ENCODE results near the gene EDA.
A peak's percentile ranks its signal among the peaks of the same experiment; 100 is the strongest.

The EDA gene

DNA sequence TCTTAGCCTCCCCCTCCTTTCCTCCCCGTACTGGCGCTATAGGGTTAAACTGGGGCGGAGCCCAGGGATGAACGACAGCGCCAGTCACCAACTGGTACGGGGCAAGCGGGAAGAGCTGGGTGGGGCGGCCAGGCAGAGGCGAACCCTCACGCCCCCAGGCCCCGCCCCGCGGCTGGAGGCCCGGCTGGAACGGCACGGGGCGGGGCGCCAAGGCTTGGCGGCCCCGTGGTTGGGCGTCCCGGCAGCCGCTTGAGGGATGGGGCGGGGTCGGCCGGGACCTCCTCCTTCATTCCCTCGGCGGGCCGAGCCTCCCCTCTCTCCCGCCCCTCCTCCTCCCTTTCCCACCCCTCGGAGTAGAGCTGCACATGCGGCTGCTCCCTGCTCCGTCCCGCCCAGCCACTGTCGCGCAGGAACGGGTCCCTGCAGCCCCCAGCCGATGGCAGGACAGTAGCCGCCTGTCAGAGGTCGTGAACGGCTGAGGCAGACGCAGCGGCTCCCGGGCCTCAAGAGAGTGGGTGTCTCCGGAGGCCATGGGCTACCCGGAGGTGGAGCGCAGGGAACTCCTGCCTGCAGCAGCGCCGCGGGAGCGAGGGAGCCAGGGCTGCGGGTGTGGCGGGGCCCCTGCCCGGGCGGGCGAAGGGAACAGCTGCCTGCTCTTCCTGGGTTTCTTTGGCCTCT, at the start of gene EDA:
TSS of gene EDA (plus strand) at position 335 of the 678 bp plus-strand sequence.
- TF ChIP-seq MAX (IDR thresholded peaks at IDR 0.05), result peak; percentile 70
- no peak for TF ChIP-seq YY1 (IDR thresholded peaks at IDR 0.05; ENCODE audit: low read depth)

DNA sequence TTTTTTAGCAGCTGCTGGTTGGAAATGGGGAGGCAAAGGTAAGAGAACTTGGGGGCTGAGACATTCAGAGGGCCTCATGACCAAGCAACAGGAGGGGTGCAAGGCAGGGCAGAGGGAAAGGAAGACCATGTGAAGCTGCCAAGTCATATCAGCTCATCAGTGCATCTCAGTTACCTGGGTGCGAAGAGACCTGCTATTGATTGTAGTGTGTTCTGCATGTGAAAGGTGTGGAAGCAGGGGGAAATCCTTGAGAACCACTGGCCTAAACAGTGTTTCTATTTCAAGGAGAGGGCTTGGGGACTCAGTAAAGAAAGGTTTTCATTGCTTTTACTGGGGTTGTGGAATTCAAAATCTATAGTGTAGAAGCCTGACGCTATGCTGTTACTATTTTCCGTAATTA, 47.1 kb upstream of the EDA start:
- no peak for TF ChIP-seq NFIC (IDR thresholded peaks at IDR 0.05)
- no peak for TF ChIP-seq TEAD4 (IDR thresholded peaks at IDR 0.05)
- TF ChIP-seq MAX (IDR thresholded peaks at IDR 0.05), result no peak
- no peak for TF ChIP-seq YY1 (IDR thresholded peaks at IDR 0.05; ENCODE audit: low read depth)
- TF ChIP-seq CEBPB (IDR thresholded peaks at IDR 0.05), result no peak
- no peak for TF ChIP-seq TAF1 (IDR thresholded peaks at IDR 0.05; ENCODE audit: low read depth)
- TF ChIP-seq, protein P1, sequence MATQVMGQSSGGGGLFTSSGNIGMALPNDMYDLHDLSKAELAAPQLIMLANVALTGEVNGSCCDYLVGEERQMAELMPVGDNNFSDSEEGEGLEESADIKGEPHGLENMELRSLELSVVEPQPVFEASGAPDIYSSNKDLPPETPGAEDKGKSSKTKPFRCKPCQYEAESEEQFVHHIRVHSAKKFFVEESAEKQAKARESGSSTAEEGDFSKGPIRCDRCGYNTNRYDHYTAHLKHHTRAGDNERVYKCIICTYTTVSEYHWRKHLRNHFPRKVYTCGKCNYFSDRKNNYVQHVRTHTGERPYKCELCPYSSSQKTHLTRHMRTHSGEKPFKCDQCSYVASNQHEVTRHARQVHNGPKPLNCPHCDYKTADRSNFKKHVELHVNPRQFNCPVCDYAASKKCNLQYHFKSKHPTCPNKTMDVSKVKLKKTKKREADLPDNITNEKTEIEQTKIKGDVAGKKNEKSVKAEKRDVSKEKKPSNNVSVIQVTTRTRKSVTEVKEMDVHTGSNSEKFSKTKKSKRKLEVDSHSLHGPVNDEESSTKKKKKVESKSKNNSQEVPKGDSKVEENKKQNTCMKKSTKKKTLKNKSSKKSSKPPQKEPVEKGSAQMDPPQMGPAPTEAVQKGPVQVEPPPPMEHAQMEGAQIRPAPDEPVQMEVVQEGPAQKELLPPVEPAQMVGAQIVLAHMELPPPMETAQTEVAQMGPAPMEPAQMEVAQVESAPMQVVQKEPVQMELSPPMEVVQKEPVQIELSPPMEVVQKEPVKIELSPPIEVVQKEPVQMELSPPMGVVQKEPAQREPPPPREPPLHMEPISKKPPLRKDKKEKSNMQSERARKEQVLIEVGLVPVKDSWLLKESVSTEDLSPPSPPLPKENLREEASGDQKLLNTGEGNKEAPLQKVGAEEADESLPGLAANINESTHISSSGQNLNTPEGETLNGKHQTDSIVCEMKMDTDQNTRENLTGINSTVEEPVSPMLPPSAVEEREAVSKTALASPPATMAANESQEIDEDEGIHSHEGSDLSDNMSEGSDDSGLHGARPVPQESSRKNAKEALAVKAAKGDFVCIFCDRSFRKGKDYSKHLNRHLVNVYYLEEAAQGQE (IDR thresholded peaks at IDR 0.05; ENCODE audit: low read depth), result no peak
- TF ChIP-seq TCF12 (IDR thresholded peaks at IDR 0.05; ENCODE audit: low read depth), result no peak
- TF ChIP-seq CREB1 (IDR thresholded peaks at IDR 0.05; ENCODE audit: low read depth), result no peak
- TF ChIP-seq ZBTB7A (IDR thresholded peaks at IDR 0.05; ENCODE audit: low read depth), result no peak
- TF ChIP-seq, protein P2, sequence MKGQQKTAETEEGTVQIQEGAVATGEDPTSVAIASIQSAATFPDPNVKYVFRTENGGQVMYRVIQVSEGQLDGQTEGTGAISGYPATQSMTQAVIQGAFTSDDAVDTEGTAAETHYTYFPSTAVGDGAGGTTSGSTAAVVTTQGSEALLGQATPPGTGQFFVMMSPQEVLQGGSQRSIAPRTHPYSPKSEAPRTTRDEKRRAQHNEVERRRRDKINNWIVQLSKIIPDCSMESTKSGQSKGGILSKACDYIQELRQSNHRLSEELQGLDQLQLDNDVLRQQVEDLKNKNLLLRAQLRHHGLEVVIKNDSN (IDR thresholded peaks at IDR 0.05), result no peak
- TF ChIP-seq FOXM1 (IDR thresholded peaks at IDR 0.05; ENCODE audit: borderline replicate concordance, low read depth), result no peak
- TF ChIP-seq RAD21 (IDR thresholded peaks at IDR 0.05; ENCODE audit: low read depth), result no peak
- no peak for TF ChIP-seq EP300 (IDR thresholded peaks at IDR 0.05; ENCODE audit: borderline replicate concordance)
- no peak for TF ChIP-seq EGR1 (IDR thresholded peaks at IDR 0.05)

DNA sequence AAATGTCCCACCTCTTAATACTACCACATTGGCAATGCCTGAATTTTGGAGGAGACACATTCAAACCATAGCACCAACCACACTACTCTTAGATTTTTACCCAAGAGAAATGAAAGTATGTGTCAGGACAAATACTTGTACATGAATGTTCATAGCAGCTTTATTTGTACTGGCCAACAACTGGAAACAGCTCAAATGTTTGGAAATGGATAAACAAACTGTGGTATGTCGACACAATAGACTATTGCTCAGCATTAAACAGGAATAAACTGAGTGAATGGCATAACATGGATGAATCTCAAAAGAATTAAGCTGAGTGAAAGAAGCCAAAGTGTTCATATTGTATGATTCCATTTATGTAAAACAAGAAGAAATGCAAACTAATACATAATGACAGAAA, 18.5 kb upstream of the EDA start:
- TF ChIP-seq TCF12 (IDR thresholded peaks at IDR 0.05; ENCODE audit: low read depth) (no peak), CREB1 (IDR thresholded peaks at IDR 0.05; ENCODE audit: low read depth) (no peak)

DNA sequence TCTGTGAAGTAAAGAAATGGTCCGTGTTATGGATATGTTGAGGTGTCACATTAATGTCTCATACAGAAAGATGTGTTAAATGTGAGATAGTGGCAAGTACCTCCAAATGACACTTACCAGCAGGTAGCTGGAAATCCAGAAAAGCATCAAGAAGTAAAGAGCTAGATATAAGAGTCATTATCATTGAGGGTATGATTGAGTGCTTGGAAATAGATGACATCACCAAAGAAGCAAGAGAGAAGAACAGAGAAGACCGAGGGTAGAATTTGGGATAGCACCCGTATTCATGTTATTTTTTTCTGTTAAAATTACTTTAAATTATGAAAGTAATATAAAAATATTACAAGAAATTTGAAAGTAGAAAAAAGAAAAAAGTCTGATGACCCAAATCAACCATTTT, 15.7 kb upstream of the EDA start:
- TF ChIP-seq ZBTB7A (IDR thresholded peaks at IDR 0.05; ENCODE audit: low read depth), result no peak
- no peak for TF ChIP-seq FOXM1 (IDR thresholded peaks at IDR 0.05; ENCODE audit: borderline replicate concordance, low read depth)
- TF ChIP-seq, protein P1 (IDR thresholded peaks at IDR 0.05; ENCODE audit: low read depth), result no peak
- no peak for TF ChIP-seq YY1 (IDR thresholded peaks at IDR 0.05; ENCODE audit: low read depth)
- no peak for TF ChIP-seq TEAD4 (IDR thresholded peaks at IDR 0.05)

DNA sequence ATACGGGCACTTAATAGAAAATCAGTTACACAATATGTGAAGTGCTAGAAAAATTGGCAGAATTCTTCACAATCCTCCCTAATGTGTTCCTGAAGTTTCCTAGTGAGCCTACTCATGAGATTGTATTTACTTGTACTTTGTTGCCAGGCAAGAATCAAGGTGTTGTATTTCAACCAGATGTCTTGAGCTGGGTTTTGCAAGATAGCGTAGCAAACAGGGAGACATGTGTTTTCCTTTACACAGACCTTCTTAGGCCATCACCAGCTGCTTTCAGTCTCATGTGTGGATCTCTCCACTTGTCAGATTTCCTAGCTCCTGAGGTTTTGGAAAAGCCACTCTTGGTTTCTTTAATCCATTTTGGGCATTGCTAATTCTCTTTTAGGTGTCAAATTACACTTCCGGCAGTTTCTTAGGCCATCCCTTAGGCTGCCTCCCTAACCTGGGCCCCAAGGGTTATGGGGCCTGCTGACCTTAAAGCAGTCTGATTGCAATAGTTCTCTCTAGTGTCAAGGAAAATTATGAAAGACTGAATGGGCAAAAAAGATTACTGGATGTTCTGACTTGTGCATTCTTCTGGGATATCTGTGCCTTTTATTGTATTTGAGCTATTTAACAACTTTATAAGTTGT, 12.2 kb upstream of the EDA start:
- TF ChIP-seq TAF1 (IDR thresholded peaks at IDR 0.05; ENCODE audit: low read depth), result no peak

DNA sequence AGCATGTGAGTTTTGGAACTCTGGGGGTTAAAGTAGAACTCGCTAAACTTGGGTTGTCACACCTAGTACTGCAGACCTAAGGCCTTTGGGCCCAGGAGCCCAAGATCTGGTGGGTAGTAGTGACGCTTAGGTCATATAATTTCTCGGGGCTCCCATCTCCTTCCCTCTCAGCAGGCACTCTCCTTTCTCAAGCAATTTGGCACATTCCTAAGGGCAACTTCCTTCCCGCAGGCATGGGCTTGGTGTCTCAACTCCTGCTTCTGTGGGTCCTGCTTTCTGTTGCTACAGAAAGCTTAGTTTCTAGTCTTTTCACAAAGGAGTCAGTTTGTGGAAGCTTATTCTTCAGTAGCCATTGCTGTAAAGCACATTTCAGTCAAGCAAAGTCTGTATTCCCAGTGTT, 10.4 kb upstream of the EDA start:
- TF ChIP-seq TCF12 (IDR thresholded peaks at IDR 0.05; ENCODE audit: low read depth) (no peak), FOXM1 (IDR thresholded peaks at IDR 0.05; ENCODE audit: borderline replicate concordance, low read depth) (no peak), YY1 (IDR thresholded peaks at IDR 0.05; ENCODE audit: low read depth) (no peak), ZBTB7A (IDR thresholded peaks at IDR 0.05; ENCODE audit: low read depth) (no peak), MAX (IDR thresholded peaks at IDR 0.05) (no peak), EP300 (IDR thresholded peaks at IDR 0.05; ENCODE audit: borderline replicate concordance) (no peak), NFIC (IDR thresholded peaks at IDR 0.05) (no peak), RAD21 (IDR thresholded peaks at IDR 0.05; ENCODE audit: low read depth) (no peak), EGR1 (IDR thresholded peaks at IDR 0.05) (no peak), CREB1 (IDR thresholded peaks at IDR 0.05; ENCODE audit: low read depth) (no peak), CEBPB (IDR thresholded peaks at IDR 0.05) (no peak), TAF1 (IDR thresholded peaks at IDR 0.05; ENCODE audit: low read depth) (no peak), TEAD4 (IDR thresholded peaks at IDR 0.05) (no peak)
- TF ChIP-seq, protein P2 (IDR thresholded peaks at IDR 0.05), result no peak
- TF ChIP-seq, protein P1 (IDR thresholded peaks at IDR 0.05; ENCODE audit: low read depth), result no peak
